GM19043 (cell line): ENCODE data around the gene CYB5A.

Experiments
- ATAC-seq: cut with Tn5 transposase; IDR thresholded peaks from one replicate; pipeline ENCODE4 v1.9.1; 2021; ENCODE audit warnings: low read depth; ENCODE audit not compliant: unreplicated experiment

Gene CYB5A

GRCh38 chr18:74278983-74279382 is 12.8 kb downstream of the CYB5A start:
- ATAC-seq = no peak

DNA sequence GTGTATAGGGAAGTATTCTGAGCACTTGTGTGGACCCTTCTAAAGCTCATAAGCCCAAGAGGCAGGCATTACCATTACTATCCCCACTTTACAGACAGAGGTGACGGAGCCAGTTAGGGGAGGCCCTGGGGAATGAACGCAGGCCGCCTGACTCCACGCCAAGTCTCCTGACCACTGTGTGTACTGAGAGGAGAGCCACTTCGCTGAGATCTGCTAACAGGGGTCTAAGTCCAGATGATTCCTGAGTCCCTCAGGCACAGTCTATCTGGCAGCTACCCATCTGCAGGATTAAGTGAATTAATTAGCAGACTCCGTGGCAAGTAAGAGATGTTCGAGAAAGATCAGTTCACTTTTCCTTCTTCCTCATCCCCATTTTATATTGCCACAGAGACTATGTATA is 13.7 kb downstream of the CYB5A start:
- ATAC-seq = no peak

DNA sequence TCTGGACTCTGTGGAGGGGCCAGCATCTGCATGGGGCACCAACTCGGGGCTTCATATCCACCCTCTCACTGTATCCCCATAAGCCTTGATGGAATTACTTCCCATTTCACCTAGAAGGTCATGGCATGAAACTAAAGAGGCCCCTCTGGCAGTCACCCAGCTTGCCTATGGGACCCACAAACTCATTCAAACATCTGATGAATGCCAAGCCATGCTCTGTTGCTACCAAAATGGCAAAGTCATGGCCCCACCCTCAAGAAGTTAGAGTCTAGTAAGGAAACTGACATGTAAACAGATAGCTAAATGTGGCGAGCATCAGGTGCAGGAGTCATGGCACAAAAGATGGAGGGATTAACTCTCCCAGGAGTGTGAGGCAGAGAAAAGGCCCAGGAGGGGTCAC is 14.5 kb downstream of the CYB5A start:
- no peak for ATAC-seq

DNA sequence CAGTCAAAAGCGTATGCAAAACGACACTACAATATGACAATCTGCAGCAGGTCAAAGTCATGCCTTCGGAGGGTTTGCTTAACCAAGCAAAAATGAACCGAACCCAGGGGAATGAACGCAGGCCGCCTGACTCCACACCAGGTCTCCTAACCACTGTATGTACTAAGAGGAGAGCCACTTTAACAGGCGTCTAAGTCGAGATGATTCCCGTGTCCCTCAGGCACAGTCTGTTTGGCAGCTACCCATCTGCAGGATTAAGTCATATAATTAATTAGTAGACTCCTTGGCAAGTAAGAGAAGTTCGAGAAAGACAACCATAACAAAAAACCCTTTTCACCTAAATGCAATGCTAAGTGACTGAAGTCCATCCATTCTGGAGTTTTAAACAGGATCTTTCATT is 15.2 kb downstream of the CYB5A start:
- ATAC-seq = no peak

- no peak for ATAC-seq
These were observed 16.0 kb downstream of the CYB5A start for GRCh38 chr18:74275736-74276135.

DNA sequence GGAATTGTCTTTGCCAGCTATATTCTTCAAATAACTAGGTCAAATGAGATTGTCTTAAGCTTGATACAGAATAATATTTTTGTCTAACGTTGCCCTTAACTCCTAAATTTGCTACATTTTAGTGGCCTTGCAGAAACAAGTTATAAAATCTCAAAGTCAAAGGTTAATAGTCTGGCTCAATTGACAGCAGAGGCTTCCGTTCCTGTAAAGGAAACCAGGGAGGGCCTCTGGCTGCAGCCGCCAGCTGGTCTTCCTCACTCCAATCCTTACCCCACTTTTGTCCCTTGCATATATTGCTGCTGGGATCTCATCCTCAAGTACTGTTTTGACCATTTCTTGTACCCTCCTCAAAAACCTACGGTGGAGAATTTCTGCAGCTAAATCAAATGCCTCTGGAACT is 17.1 kb downstream of the CYB5A start:
- no peak for ATAC-seq

GRCh38 chr18:74273394-74273793 is 18.4 kb downstream of the CYB5A start:
- no peak for ATAC-seq

DNA sequence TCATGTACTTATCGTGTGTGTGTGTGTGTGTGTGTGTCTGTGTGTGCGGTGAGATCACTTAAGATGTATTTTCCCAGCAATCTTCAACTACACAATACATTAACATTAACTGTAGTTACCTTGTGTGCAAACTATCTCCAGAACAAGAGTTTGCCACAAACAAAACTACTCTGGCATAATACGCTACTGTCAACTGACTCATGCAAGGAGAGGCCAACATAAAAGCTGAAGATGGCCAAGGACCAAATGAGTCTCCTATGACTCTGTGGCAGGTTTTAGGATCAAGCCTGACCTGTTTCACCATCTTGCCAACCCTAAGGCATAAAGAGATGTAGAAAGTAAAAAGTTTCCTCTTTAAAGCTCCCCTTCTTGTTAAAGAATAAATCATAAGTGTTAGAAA is 20.1 kb downstream of the CYB5A start:
- ATAC-seq = no peak

GRCh38 chr18:74268933-74269620 is 22.7 kb downstream of the CYB5A start:
- ATAC-seq = no peak

DNA sequence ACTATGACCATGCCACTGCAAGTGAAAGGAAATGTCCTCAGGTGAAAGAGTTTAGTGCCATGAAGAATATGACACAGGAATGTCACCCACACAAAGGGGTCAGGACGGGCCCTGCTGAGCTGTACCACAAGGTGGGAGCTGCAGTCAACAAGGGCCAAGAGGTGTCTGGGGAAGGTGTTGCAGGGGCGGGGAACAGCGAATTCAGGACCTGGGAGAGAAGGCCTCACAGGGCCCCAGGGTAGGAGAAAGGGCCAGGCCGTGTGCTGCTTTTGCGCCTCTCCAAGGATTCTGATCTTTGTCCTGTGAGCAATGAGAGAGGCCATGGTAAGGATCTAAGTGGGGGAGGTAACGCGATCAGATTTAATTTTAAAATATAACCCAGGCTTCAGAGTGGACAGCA is 23.6 kb downstream of the CYB5A start:
- no peak for ATAC-seq

- no peak for ATAC-seq
These were observed 25.6 kb downstream of the CYB5A start for GRCh38 chr18:74266161-74266560.

GRCh38 chr18:74265546-74266098 is 26.1 kb downstream of the CYB5A start:
- no peak for ATAC-seq

DNA sequence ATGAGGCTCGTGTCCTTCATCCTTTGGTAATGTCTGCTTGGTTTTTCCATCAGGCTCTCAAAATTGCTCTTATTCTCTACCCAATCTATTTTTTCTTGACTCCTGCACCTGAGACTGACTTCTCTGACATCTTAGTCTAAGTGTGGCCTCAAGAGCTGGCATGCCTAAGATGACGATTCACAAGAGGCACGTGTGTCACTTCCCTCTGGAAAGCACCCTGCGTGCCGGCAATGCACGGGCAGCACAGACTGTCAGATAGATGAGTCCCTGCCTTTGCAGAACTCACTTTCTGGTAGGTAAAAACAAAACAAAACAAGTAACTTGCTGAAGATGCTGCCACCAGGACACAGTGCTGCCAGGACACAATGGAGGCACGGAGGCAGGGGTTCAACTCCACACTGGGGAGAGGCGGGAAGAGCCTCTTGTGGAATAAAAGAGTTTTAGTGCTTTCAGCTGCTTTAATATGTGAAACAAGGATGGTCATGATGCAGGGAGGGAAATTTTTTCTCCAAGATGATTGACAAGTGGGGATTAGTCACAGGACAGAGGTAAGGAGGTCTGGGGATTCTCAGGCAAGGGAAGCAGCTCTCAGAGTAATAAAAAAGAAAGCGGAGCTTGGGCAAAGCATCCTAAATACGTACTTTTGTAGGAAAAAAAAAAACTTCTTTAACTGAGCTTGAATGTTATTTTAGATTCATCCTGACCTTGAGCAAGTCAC is 27.3 kb downstream of the CYB5A start:
- peak; percentile 95 for ATAC-seq

DNA sequence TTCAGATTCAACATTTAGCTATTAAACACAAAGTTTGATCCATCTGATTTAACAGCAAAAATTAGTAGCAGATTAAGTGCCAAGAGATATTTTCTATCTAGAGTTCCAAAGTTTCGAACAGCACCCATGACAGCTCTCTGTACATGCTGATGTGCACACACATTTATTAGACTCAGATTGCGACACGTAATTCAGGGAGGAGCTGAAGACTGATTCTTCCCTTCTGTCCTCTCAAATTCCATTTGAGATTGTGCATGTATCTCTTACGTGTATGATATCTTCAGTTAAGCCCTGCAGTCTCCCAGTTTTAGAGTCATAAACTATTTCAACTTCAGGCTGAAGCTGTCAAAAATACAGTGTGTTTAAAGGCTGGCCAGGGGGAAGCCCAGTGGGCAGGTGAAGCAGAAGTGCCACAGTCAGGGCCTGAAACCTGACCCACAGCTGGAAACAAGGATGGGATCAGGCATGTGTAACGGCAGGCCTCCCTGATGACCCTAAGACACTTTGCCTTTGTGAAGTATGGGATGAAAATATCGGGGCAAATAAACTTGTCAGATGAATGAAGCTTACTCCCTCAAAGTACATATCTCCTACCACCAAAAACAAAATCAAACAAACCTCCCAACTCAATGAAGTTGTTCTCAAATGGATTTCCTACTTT is 30.6 kb downstream of the CYB5A start:
- no peak for ATAC-seq

DNA sequence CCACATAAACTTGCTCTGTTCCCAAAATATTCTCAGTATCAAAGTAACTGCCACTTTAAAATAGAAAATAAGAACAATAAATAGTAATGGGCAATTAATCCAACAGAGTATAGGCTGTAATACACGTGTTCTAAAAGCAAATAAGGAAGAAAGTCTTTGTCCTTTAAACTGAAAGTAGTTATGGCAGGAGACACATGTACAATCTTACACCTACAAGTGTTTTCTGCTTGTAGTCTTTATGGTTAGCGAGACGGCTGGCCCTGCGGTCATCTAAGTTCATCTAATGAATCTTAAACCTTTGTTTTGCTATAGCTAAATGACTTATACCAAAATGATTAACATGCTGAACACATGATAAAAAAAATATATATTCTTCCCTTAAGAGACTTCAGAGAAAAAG is 32.4 kb downstream of the CYB5A start:
- ATAC-seq = no peak

GRCh38 chr18:74257083-74257482 is 34.7 kb downstream of the CYB5A start:
- ATAC-seq = no peak

DNA sequence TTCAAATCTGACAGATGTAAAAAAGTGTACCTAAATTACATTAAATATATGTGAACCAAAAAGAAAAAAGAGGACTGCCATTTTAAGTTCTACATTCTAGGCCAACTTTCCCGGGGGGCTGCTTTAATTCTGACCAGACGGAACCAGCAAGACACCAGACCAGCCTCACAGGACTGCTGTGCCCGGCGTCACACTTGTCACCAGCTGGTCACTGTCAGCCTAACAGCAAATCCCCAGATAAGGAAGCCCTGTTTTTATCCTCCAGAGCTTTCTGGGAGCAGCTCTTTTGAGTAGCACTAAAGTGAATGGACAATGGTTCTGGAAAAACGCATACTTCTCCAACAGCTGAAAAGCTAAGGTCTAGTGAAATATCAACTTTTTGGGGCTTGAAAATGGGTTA is 35.6 kb downstream of the CYB5A start:
- no peak for ATAC-seq

GRCh38 chr18:74255131-74255616 is 36.6 kb downstream of the CYB5A start:
- no peak for ATAC-seq

DNA sequence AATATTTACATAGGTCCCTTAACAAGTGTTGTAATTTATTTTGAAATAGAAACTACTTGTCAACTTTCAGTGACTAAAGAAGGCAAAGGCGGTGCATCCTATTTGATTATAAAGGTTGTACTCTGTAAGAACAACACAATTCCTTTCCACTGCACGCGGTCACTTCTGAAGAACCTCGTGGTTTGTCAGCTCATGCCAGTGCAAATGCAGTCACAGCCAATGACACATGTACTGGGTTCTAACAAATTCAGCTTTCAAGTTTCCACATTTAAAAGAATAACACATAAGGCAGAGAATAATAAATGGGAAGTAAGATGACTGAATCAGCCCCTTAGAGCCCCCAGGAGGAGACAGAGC is 39.7 kb downstream of the CYB5A start:
- no peak for ATAC-seq

GRCh38 chr18:74251297-74252038 is 40.3 kb downstream of the CYB5A start:
- ATAC-seq = no peak

- no peak for ATAC-seq
These were observed 41.6 kb downstream of the CYB5A start for GRCh38 chr18:74250131-74250530.
